Measurements from ENCODE around the gene CDC42BPA.

DNA sequence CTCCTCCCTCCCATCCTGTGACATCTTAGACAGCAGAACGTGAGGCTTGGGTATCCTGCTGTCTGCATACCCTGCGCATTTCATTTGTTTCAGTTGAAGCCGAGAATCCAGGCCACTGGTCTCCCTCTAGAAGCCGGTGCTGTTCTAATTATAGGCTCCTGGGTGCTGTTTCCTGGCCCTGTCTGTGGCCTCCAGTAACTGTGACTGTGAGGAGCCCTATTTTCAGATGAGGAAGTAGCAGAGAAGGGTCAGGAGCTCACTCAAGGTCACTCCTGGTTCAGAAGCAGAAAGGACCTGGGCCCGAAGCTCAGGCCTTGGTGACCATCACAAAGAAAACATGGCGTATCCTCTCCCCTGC, 354.2 kb downstream of the CDC42BPA start:
- TF ChIP-seq, protein P1, sequence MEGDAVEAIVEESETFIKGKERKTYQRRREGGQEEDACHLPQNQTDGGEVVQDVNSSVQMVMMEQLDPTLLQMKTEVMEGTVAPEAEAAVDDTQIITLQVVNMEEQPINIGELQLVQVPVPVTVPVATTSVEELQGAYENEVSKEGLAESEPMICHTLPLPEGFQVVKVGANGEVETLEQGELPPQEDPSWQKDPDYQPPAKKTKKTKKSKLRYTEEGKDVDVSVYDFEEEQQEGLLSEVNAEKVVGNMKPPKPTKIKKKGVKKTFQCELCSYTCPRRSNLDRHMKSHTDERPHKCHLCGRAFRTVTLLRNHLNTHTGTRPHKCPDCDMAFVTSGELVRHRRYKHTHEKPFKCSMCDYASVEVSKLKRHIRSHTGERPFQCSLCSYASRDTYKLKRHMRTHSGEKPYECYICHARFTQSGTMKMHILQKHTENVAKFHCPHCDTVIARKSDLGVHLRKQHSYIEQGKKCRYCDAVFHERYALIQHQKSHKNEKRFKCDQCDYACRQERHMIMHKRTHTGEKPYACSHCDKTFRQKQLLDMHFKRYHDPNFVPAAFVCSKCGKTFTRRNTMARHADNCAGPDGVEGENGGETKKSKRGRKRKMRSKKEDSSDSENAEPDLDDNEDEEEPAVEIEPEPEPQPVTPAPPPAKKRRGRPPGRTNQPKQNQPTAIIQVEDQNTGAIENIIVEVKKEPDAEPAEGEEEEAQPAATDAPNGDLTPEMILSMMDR (conservative IDR thresholded peaks at IDR 0.05 in 1 of 2, IDR thresholded peaks at IDR 0.05 in 1 of 2; ENCODE audit: low read depth in 1 of 2, low read length in 2 of 2) = no peak
- TF ChIP-seq EZH2 (IDR thresholded peaks at IDR 0.05; ENCODE audit: low read length, missing control alignments) = no peak
